GM23338 (cell line): Measurements from ENCODE around the gene EYA2.

Experiments
- CREB1 ChIP-seq: fragments of 250-450 bp; sonication (Bioruptor Pico); IDR thresholded peaks from 2 replicates; pipeline ENCODE4 v1.5.0; 2020; ENCODE audit warnings: low read depth, mild to moderate bottlenecking, moderate library complexity
- CTCF ChIP-seq, 2 experiments: fragments of 200-600 bp in 1 of 2; sonication (generic) in 1 of 2; conservative IDR thresholded peaks; 2 replicates each; pipeline versions ENCODE4 v1.5.1 to v1.6.1; 2016 to 2017; ENCODE audit warnings: antibody characterized with exemption in 2 of 2, low read depth in 2 of 2, mild to moderate bottlenecking in 2 of 2, moderate library complexity in 1 of 2
- ETS1 ChIP-seq: IDR thresholded peaks from 2 replicates; pipeline ENCODE4 v1.6.1; 2016; ENCODE audit warnings: antibody characterized with exemption
- EZH2 ChIP-seq: fragments of 200-600 bp; sonication (generic); IDR thresholded peaks from one replicate; pipeline ENCODE4 v1.8.0; 2017; ENCODE audit warnings: antibody characterized with exemption, mild to moderate bottlenecking, low read depth; ENCODE audit not compliant: unreplicated experiment
- EZH2phosphoT487 ChIP-seq: fragments of 200-600 bp; sonication (generic); IDR thresholded peaks from one replicate; pipeline ENCODE4 v1.8.1; 2018; ENCODE audit warnings: antibody characterized with exemption; ENCODE audit not compliant: unreplicated experiment
- JUNB ChIP-seq: IDR thresholded peaks from one replicate; pipeline ENCODE4 v1.6.1; 2016; ENCODE audit warnings: antibody characterized with exemption; ENCODE audit not compliant: unreplicated experiment
- POLR2AphosphoS5 ChIP-seq: IDR thresholded peaks from 2 replicates; pipeline ENCODE4 v1.6.1; 2016; ENCODE audit warnings: antibody characterized with exemption, low read depth
- ZNF462 ChIP-seq: fragments of 250-450 bp; sonication (Bioruptor Pico); IDR thresholded peaks from 2 replicates; pipeline ENCODE4 v1.5.0; 2020; ENCODE audit warnings: mild to moderate bottlenecking, moderate library complexity
- TF ChIP-seq, protein P1 (sequence below): IDR thresholded peaks from one replicate; pipeline ENCODE4 v1.6.1; 2018; ENCODE audit warnings: antibody characterized with exemption; ENCODE audit not compliant: unreplicated experiment

GRCh38 chr20:47093320-47093966 is 198.8 kb downstream of the EYA2 start:
- TF ChIP-seq CTCF (conservative IDR thresholded peaks at IDR 0.05; ENCODE audit: low read depth in 2 of 2) (no peak), JUNB (no peak), EZH2 (no peak), ZNF462 (CRISPR knock-in tag) (no peak), POLR2AphosphoS5 (no peak), CREB1 (no peak), ETS1 (no peak), EZH2phosphoT487 (no peak)
- TF ChIP-seq, protein P1, sequence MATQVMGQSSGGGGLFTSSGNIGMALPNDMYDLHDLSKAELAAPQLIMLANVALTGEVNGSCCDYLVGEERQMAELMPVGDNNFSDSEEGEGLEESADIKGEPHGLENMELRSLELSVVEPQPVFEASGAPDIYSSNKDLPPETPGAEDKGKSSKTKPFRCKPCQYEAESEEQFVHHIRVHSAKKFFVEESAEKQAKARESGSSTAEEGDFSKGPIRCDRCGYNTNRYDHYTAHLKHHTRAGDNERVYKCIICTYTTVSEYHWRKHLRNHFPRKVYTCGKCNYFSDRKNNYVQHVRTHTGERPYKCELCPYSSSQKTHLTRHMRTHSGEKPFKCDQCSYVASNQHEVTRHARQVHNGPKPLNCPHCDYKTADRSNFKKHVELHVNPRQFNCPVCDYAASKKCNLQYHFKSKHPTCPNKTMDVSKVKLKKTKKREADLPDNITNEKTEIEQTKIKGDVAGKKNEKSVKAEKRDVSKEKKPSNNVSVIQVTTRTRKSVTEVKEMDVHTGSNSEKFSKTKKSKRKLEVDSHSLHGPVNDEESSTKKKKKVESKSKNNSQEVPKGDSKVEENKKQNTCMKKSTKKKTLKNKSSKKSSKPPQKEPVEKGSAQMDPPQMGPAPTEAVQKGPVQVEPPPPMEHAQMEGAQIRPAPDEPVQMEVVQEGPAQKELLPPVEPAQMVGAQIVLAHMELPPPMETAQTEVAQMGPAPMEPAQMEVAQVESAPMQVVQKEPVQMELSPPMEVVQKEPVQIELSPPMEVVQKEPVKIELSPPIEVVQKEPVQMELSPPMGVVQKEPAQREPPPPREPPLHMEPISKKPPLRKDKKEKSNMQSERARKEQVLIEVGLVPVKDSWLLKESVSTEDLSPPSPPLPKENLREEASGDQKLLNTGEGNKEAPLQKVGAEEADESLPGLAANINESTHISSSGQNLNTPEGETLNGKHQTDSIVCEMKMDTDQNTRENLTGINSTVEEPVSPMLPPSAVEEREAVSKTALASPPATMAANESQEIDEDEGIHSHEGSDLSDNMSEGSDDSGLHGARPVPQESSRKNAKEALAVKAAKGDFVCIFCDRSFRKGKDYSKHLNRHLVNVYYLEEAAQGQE, result no peak
